Pancreas (tissue), 10 donors: Measurements from ENCODE around the gene SORBS2. TPM values are rescaled to one million over a fixed set of nuclear protein-coding genes. Genes with fewer than 3 reads are reported as not detected.
"Not testable (repeated sequence)": the region's sequence is repeated elsewhere in the genome, so short reads cannot be mapped to it uniquely, and the experiment has no call there.

Source experiments
- ATAC-seq, 4 donors: fragments of 200-7000 bp; cut with Tn5 transposase; one replicate each; pipeline versions ENCODE4 v1.8.0 to v1.9.1; 2020; ENCODE audit warnings: mild to moderate bottlenecking in 4 of 4, moderate library complexity in 4 of 4
- DNase-seq, 6 donors: peaks; one replicate each; pipeline ENCODE4 v3.0.0-alpha.2; 2020
- FAIRE-seq: peaks from 2 replicates; lab custom pipeline; 2012; peaks lifted over from hg19 to GRCh38; lab: Jason Lieb, UNC
- H3K27ac ChIP-seq, 4 donors: fragments of 200-600 bp; sonication (generic); 1 replicate in 3 of 4; 2 replicates in 1 of 4; pipeline versions ENCODE4 v1.5.0 to v1.8.0; 2020
- H3K27me3 ChIP-seq, 4 donors: fragments of 200-600 bp; one replicate each; pipeline ENCODE4 v1.8.0; 2021
- H3K36me3 ChIP-seq, 3 donors: fragments of 200-600 bp; sonication (generic) in 1 of 3; one replicate each; pipeline versions ENCODE4 v1.5.0 to v1.8.0; 2020 to 2021
- H3K4me1 ChIP-seq, 3 donors: fragments of 200-600 bp; one replicate each; pipeline ENCODE4 v1.8.0; 2021
- H3K4me3 ChIP-seq, 4 donors: fragments of 200-600 bp; sonication (generic) in 2 of 4; one replicate each; pipeline versions ENCODE4 v1.5.0 to v1.8.0; 2020 to 2021
- H3K9me3 ChIP-seq, 4 donors: fragments of 200-600 bp; one replicate each; pipeline ENCODE4 v1.8.0; 2021
- CTCF ChIP-seq, 4 donors: fragments of 200-600 bp; sonication (generic) in 3 of 4; IDR thresholded peaks; one replicate each; pipeline versions ENCODE4 v1.5.0 to v1.8.0; 2021; ENCODE audit warnings: antibody characterized with exemption in 4 of 4
- WGBS, 2 donors: extraction: QIAGEN DNeasy Blood & Tissue Kit; methylation state at CpG; one replicate each; pipeline ENCODE4 v1.1.7; 2013; 5-methylcytosine and 5-hydroxymethylcytosine counted together
- intact Hi-C, 3 donors: fragments of 100-400 bp; cut with DNase I; formaldehyde crosslinking; loops; one replicate each; pipeline versions ENCODE4 v1.11.1 to v1.14.2; 2022
- polyA plus RNA-seq, 2 donors: library from polyadenylated mRNA; stranded (reverse); fragments of 200-250 nt; gene quantifications; one replicate each; pipeline ENCODE4 v1.2.3, GENCODE V29; 2013
- total RNA-seq, 6 donors: library from RNA; stranded (reverse); fragmentation: NEBNext Ultra II Directional in 4 of 6; extraction: Animal tissue kit (Norgen Biotek cat#: 25700) in 4 of 6; gene quantifications; one replicate each; pipeline versions ENCODE4 v1.2.1 to v1.2.4, GENCODE V29; 2021 to 2023
- donor health status: healthy with polysubstance abuse.
- donor health status: DM: no; HTN: no; CAD: no; lungs with moderate emphysema.
- donor health status: DM: no; HTN: no; CAD: no.
- donor health status: control.
- donor health status: control.
- donor health status: Bipolar disorder and iron deficiency.
- donor health status: DM: yes; HTN: yes; CAD: no.
- donor health status: DM: no; HTN: no; CAD: no.
- donor health status: DM: no; HTN: no; CAD: no.
- donor health status: DM: yes; HTN: yes; CAD: no.

SORBS2 gene
- total and polyA plus RNA-seq, 8 donors, result 61.7 to 245 (median 140) TPM

DNA sequence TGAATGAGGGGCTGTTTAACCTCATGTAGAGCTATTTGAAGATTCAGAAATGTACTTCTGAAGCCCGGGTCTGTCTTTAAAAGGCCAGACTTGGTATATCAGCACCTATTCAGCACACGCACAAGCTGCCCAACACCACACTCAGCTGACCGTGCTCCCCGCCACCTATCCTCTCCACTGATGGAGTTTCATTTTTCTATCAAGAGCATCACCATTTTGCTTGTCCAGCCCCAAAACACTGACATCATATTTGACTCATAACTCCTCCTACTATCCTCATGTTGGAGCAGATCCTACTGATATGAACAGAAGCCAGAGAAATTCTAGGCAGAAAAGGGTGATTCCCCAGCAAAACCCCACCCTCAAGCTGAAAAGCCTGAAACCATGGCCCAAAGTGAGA is 100.3 kb downstream of the SORBS2 start:
- 62 to 67% methylated on average over 4 of the region's 4 CpGs for WGBS, 2 donors
- no peaks in the 10 kb centered on the region for H3K36me3 ChIP-seq
- H3K4me1 ChIP-seq, result peaks cover 26 to 58% (median 45%) of the 10 kb centered on the region in 3 donors
- no peak for TF ChIP-seq CTCF (IDR thresholded peaks at IDR 0.05)
- H3K4me3 ChIP-seq, result no peak overlapping the region
- no peaks in the 10 kb centered on the region for H3K27me3 ChIP-seq
- DNase-seq (no peak), FAIRE-seq (no peak), ATAC-seq (peak in 1 of 4 donors; percentile 7)
- H3K27ac ChIP-seq, result peak overlapping the region in 2 of 4 donors; percentile 42 to 58
- intact Hi-C loops, result no loop called here
- H3K9me3 ChIP-seq, result no peaks in the 10 kb centered on the region

GRCh38 chr4:185710487-185710995 is 101.5 kb downstream of the SORBS2 start:
- peak in 1 of 4 donors; percentile 31 for ATAC-seq
- no peak for DNase-seq
- H3K4me1 ChIP-seq, result peaks cover 26 to 46% (median 44%) of the 10 kb centered on the region in 3 donors

GRCh38 chr4:185709802-185710486 is 102.0 kb downstream of the SORBS2 start:
- DNase-seq (no peak), FAIRE-seq (no peak), ATAC-seq (no peak)
- H3K9me3 ChIP-seq, result no peaks in the 10 kb centered on the region
- no peak overlapping the region for H3K4me3 ChIP-seq
- no peak for TF ChIP-seq CTCF (IDR thresholded peaks at IDR 0.05)
- intact Hi-C loops, result no loop called here
- peaks cover 22 to 40% (median 38%) of the 10 kb centered on the region in 3 donors for H3K4me1 ChIP-seq
- H3K36me3 ChIP-seq, result no peaks in the 10 kb centered on the region
- no peaks in the 10 kb centered on the region for H3K27me3 ChIP-seq
- WGBS, 2 donors, result 87 to 91% methylated on average over 7 to 8 of the region's 8 CpGs
- H3K27ac ChIP-seq, result peak overlapping the region in 1 of 4 donors; percentile 58

More at GRCh38 chr4:185710487-185710995, 101.5 kb downstream of the SORBS2 start:
- Histone ChIP-seq H3K36me3 (no peaks in the 10 kb centered on the region), H3K27ac (peak overlapping the region in 2 of 4 donors; percentile 42 to 58), H3K27me3 (no peaks in the 10 kb centered on the region), H3K4me3 (no peak overlapping the region), H3K9me3 (no peaks in the 10 kb centered on the region)
- no peak for FAIRE-seq
- TF ChIP-seq CTCF (IDR thresholded peaks at IDR 0.05), result no peak
- 62 to 66% methylated on average over 11 of the region's 11 CpGs for WGBS, 2 donors
- intact Hi-C loops, result no loop called here

DNA sequence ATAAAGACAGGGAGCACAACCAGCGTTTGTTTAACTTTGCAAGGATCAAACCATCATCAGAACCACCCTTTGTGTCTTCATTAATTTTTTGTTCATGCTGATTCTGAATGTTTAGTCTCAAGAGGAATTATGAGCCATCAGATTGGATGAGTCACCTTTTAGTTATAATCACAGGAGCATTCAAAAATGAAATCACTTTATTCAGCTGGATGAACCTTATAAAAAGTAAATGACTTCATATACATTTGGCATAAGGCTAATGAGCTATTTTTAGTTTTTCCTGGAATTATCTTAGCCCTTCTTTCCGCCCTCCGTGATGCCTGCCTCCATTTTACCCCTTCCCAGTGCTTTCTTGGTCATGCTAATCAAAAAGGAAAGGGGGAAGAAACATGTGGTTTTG is 103.6 kb downstream of the SORBS2 start:
- 36 to 43% methylated on average over 3 of the region's 3 CpGs for WGBS, 2 donors
- Histone ChIP-seq H3K36me3 (no peaks in the 10 kb centered on the region), H3K4me3 (no peak overlapping the region), H3K27me3 (no peaks in the 10 kb centered on the region), H3K4me1 (peaks cover 10 to 26% (median 22%) of the 10 kb centered on the region in 3 donors), H3K9me3 (no peaks in the 10 kb centered on the region), H3K27ac (peak overlapping the region in 2 of 4 donors; percentile 39 to 57)
- no peak for FAIRE-seq
- DNase-seq, result no peak
- peak in 1 of 4 donors; percentile 31 for ATAC-seq
- intact Hi-C loops, result no loop called here
- no peak for TF ChIP-seq CTCF (IDR thresholded peaks at IDR 0.05)

- FAIRE-seq, H3K9me3 ChIP-seq, DNase-seq, H3K36me3 ChIP-seq, H3K4me3 ChIP-seq, intact Hi-C loops, H3K27me3 ChIP-seq: not testable (repeated sequence)
- H3K4me1 ChIP-seq, result peaks cover 3 to 20% (median 15%) of the 10 kb centered on the region in 3 donors
- WGBS, 2 donors, result 81 to 84% methylated on average over 4 of the region's 4 CpGs
- peak in 1 of 4 donors; percentile 5 for ATAC-seq
- peak overlapping the region in 1 of 4 donors; percentile 39 for H3K27ac ChIP-seq
Observed at GRCh38 chr4:185707622-185708021, 104.4 kb downstream of the SORBS2 start.
